Measurements from ENCODE around the gene MYO7B.
"Not testable (repeated sequence)": the region's sequence is repeated elsewhere in the genome, so short reads cannot be mapped to it uniquely, and the experiment has no call there.

Gene MYO7B

DNA sequence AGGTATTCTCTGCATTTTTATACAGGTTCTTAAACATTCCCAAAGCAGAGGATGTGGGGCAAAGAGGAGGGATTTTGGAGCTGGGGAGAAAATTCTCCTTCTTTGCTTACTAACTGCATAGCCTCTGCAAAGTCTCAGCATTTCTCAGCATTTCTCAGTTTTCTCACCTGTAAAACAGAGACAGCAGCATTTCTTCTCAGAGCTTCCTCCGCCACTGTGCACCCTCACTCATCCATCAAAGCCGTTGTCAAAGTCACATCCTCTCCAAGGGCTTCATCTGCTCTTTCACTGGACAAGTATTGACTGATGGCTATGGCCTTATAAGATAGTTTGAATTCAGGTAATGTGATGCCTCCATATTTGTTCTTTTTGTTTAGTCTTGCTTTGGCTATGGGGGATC is 17.4 kb downstream of the MYO7B start:
- DNase-seq (ENCODE audit: low read depth) = no peak

DNA sequence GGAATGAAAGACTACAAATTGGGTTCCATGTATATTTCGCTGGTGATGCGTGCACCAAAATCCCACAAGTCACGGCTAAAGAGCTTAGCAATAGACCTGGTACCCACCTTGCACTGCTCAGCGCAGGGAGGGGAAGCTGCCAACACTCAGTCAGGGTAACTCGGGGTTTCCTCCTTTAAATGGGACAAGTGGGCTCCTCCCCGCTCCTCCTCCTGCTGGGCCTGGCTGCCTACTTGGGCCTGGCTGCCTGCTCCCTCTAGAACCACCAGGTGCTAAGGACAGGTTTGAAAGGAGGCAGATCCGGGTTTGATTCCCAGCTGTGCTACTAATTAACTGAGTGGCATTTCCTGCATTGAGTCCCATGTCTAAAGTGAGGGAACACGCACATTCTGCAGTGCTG is 23.4 kb downstream of the MYO7B start:
- DNase-seq (ENCODE audit: low read depth) = no peak

- no peak for DNase-seq (ENCODE audit: low read depth)
Measured at GRCh38 chr2:127559454-127559853, 24.0 kb downstream of the MYO7B start.

- no peak for DNase-seq (ENCODE audit: low read depth)
Measured at GRCh38 chr2:127560201-127560930, 24.9 kb downstream of the MYO7B start.

DNA sequence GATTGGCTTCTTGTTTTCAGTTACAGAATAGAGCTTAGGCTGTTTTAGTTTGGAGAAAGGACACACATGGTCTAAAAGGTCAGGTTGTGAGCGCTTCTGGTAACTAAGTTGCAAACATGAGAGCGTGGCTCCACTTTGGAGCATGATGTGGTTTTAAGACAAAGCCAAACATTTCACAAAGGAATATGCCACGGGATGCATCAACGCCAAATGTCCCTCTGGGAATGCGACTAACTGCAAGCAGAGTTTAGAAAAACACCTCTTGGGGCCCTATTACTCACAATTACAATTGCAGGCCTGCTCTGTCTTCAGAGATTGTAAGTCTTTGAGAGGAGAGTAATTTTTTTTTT is 25.4 kb downstream of the MYO7B start:
- no peak for DNase-seq (ENCODE audit: low read depth)

- DNase-seq (ENCODE audit: low read depth) = no peak
Measured at GRCh38 chr2:127561371-127561770, 25.9 kb downstream of the MYO7B start.

DNA sequence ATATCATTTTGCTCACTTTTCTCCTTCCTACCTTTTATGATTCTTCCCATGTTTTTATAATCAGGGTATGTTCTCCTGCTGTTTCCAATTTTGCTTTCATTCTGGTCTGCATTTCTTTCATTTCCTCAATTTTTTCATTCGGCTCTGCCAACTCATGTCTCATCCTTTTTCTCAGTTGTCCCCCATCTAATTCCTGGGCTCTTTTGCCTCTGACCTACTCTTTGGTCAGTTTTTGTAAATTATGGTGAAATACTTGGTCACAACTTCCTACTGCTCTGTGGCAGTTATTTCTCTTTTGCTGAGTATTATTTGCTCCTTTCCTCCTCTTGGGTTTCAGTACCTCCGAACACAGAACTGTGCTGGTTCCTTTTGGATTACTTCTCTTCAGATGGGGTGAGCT is 27.5 kb downstream of the MYO7B start:
- DNase-seq (ENCODE audit: low read depth) = no peak

DNA sequence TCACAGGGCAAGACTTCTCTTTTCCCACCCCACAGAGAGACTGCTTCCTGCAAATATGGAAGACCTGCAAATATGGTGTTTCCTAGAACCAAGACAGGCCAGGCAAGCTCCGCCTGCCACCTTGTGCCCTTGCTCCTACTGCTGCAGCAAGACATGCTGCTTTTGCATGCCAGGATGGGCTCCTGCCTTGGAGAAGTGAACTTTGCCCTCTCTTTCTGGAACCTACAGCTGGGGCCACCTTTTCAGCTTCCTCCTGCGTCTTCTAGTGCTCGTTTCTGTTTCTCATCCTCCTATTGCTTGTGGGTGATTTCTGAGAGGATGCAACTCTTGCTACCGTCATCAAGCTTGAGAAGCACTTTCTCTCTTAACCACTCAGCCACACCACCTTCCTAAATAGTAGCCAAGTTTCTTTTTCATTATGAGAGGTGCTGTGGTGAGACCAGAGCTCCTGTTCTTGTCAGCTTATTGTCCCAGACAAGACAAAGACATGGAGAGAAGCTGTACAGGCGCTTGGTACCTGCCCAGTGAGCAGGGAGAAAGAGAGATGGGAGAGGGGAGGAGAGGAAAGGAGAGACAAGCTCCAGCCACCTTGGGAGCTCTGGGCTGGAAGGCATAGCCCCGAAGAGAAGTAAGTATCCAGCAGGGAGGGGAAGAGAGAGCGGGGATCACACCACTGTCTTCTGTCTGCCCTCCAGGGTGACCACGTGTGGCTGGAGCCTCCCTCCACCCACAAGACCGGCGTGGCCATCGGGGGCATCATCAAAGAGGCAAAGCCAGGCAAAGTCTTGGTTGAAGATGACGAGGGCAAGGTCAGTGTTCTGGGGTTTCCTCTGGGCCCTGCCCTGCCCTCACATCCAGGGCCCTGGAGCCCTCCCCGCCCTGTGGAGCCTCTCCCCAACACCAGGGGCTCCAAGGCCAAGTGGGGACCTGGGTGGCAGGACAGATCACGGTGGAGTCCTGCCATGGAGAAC is 28.3 kb downstream of the MYO7B start:
- no peak for DNase-seq (ENCODE audit: low read depth)

GRCh38 chr2:127564429-127565260 is 29.2 kb downstream of the MYO7B start:
- DNase-seq (ENCODE audit: low read depth) = no peak

- DNase-seq (ENCODE audit: low read depth) = no peak
Measured at GRCh38 chr2:127565261-127566138, 30.0 kb downstream of the MYO7B start.

DNA sequence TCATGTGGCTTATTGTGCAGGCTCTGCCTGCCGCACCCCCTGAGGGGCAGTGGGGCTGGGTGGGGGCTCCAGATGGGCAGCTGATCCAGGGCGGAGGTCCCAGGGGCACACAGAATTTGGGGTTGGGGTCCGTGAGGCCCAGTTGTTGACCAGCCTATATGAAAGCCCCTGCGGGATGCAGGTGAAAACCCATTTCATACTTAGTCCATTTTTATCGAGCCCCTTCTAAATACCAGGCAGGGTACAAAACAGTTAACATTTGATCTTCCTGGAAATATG is 30.6 kb downstream of the MYO7B start:
- no peak for DNase-seq (ENCODE audit: low read depth)

GRCh38 chr2:127566576-127566975 is 31.1 kb downstream of the MYO7B start:
- DNase-seq (ENCODE audit: low read depth) = no peak

- no peak for DNase-seq (ENCODE audit: low read depth)
Measured at GRCh38 chr2:127567351-127567854, 31.9 kb downstream of the MYO7B start.

DNA sequence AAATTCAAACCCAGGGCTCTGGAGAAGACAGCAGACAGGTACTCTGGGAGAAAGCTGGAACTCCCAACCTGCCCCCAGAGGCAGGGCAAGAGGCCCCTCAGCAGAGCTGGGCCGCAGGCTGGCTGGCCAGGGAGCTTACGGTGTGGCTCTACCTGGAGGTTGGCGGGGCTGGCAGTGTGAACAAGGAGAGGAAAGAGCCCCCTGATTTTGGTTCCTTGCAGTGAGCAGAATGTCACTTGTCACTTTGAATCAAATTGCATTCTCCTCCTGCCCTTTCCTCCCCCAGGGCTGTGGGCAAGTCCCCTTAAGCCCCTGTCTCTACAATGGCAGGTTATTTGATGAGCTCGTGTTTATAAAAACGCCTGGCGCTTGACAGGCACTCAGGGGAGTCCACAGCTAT is 32.6 kb downstream of the MYO7B start:
- DNase-seq (ENCODE audit: low read depth) = no peak

DNA sequence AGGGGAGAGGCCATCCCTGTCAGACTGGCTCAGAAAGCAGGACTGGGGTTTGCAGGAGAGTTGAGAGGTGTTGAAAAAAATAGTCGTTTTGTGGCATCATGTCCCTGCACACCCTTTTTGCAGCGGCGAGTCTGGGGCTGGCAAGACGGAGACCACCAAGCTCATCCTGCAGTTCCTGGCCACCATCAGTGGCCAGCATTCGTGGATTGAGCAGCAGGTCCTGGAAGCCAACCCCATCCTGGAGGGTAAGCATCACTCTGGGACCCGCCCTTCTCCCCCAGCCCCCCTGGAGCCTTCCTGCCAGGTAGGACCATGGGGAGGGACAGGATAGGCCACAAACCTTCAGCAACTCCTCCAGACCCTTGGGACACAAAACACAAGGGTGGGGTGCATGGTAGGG is 34.2 kb downstream of the MYO7B start:
- DNase-seq (ENCODE audit: low read depth) = no peak

- no peak for DNase-seq (ENCODE audit: low read depth)
Measured at GRCh38 chr2:127570282-127571250, 35.1 kb downstream of the MYO7B start.

GRCh38 chr2:127572352-127572751 is 36.9 kb downstream of the MYO7B start:
- DNase-seq (ENCODE audit: low read depth) = not testable (repeated sequence)

GRCh38 chr2:127572841-127573240 is 37.4 kb downstream of the MYO7B start:
- no peak for DNase-seq (ENCODE audit: low read depth)

GRCh38 chr2:127573298-127573697 is 37.8 kb downstream of the MYO7B start:
- DNase-seq (ENCODE audit: low read depth) = no peak

DNA sequence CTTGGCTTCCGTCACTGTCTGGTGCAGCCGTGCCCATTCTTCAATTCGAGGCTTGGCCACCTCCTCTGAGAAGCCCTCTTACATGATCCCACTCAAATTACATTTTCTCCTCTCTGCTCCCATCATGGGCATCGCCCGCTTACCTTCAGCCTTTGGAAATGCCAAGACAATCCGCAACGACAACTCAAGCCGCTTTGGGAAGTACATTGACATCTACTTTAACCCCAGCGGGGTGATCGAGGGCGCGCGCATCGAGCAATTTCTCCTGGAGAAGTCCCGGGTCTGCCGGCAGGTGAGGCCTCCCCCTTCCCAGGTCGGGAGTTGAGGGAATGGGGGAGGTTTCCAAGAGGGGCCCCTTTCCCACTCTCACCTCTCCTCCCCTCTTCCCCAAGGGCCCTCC is 38.3 kb downstream of the MYO7B start:
- no peak for DNase-seq (ENCODE audit: low read depth)
